Measurements from ENCODE around the gene PFN1.
"Not testable (repeated sequence)": the region's sequence is repeated elsewhere in the genome, so short reads cannot be mapped to it uniquely, and the experiment has no call there.

PFN1 gene

DNA sequence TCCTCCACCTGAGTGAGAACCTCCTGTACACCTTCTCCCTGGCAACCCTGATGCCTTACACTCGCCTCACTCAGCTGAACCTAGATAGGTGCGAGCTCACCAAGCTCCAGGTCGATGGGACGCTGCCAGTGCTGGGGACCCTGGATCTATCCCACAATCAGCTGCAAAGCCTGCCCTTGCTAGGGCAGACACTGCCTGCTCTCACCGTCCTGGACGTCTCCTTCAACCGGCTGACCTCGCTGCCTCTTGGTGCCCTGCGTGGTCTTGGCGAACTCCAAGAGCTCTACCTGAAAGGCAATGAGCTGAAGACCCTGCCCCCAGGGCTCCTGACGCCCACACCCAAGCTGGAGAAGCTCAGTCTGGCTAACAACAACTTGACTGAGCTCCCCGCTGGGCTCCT, 15.6 kb downstream of the PFN1 start:
- TF ChIP-seq, protein P1, sequence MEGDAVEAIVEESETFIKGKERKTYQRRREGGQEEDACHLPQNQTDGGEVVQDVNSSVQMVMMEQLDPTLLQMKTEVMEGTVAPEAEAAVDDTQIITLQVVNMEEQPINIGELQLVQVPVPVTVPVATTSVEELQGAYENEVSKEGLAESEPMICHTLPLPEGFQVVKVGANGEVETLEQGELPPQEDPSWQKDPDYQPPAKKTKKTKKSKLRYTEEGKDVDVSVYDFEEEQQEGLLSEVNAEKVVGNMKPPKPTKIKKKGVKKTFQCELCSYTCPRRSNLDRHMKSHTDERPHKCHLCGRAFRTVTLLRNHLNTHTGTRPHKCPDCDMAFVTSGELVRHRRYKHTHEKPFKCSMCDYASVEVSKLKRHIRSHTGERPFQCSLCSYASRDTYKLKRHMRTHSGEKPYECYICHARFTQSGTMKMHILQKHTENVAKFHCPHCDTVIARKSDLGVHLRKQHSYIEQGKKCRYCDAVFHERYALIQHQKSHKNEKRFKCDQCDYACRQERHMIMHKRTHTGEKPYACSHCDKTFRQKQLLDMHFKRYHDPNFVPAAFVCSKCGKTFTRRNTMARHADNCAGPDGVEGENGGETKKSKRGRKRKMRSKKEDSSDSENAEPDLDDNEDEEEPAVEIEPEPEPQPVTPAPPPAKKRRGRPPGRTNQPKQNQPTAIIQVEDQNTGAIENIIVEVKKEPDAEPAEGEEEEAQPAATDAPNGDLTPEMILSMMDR (IDR thresholded peaks at IDR 0.05; ENCODE audit: low read depth, low read length): no peak
- no peak overlapping the region for H3K4me3 ChIP-seq (ENCODE audit: low read depth, low read length)

DNA sequence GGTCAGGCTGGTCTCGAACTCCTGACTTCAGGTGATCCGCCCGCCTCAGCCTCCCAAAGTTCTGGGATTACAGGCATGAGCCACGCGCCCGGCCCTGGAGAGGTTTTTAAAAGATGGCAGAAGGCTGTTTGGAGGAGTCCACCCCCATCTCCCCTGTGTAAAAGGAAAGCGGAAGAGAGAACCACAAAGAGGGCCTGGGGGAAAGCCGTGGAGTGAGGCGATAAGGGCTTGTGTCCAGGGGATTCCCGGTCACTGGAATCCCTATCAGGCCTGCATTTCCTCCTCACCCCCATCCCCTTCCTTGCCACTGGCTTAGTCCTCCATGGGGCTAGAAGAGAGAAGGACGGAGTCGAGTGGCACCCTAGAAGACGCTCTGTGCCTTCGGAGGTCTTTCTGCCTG, 16.4 kb downstream of the PFN1 start, which contains the start of gene GP1BA:
GP1BA (plus strand) TSS at position 315 of the 400 bp plus-strand sequence. CDS start 328 bp downstream, outside the sequence.
- TF ChIP-seq, protein P1 (IDR thresholded peaks at IDR 0.05; ENCODE audit: low read depth, low read length): no peak
- no peak within 1 kb of the TSS for H3K4me3 ChIP-seq (ENCODE audit: low read depth, low read length)

DNA sequence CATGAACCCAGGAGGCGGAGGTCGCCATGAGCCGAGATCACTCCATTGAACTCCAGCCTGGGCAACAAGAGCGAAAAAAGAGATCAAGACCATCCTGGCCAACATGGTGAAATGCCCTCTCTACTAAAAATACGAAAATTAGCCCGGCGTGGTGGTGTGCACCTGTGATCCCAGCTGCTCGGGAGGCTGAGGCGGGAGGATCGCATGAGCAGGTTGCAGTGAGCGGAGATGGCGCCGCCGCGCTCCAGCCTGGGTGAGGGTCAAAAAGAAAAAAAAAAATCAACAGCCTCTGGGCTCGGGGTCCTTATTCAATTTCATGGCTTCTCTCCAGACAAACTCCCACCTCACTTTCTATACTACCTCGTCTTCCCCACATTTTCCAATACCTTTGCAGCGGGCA, 19.4 kb downstream of the PFN1 start:
- TF ChIP-seq, protein P1 (IDR thresholded peaks at IDR 0.05; ENCODE audit: low read depth, low read length): no peak

DNA sequence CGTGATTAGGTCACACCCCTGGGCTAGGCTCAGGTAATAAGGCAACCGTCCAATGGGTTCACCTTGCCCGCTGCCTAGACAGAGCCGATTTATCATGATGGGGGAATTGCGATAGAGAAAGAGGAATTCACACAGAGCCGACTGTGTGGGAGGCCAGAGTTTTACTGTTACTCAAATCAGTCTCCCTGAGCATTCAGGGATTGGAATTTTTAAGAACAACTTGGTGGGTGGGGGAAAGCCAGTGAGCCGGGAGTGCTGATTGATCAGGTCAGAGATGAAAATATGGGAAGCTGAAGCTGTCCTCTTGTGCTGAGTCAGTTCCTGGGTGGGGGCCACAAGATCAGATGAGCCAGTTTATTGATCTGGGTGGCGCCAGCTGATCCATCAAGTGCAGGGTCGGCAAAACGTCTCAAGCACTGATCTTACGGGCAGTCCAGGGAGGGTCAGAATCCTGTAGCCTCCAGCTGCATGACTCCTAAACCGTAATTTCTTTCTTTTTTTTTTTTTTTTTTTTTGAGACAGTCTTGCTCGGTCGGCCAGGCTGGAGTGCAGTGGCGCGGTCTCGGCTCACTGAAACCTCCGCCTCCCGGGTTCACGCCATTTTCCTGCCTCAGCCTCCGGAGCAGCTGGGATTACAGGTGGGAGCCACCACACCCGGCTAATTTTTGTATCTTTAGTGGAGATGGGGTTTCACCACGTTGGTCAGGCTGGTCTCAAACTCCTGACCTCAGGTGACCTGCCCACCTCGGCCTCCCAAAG, 21.6 kb downstream of the PFN1 start:
- H3K4me3 ChIP-seq (ENCODE audit: low read depth, low read length): not testable (repeated sequence)

More for the DNA sequence above, 19.4 kb downstream of the PFN1 start:
- H3K4me3 ChIP-seq (ENCODE audit: low read depth, low read length): no peak overlapping the region

DNA sequence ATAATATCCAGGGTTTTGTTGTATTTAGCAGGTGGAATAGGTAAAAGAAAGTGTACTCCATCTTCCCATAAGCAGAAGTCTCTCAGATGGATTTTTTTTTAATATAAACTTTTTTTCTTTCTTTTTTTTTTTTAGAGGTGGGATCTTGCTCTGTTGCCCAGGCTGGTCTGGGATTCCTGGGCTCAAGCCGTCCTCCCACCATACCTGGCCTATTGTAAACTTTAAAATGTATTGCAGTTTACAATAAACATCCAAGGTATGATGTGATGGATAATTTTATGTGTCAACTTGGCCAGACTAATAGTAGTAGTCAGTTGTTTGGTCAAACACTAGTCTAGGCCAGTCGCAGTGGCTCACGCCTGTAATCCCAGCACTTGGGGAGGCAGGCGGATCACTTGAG, 27.0 kb downstream of the PFN1 start:
- TF ChIP-seq, protein P1 (IDR thresholded peaks at IDR 0.05; ENCODE audit: low read depth, low read length): no peak

DNA sequence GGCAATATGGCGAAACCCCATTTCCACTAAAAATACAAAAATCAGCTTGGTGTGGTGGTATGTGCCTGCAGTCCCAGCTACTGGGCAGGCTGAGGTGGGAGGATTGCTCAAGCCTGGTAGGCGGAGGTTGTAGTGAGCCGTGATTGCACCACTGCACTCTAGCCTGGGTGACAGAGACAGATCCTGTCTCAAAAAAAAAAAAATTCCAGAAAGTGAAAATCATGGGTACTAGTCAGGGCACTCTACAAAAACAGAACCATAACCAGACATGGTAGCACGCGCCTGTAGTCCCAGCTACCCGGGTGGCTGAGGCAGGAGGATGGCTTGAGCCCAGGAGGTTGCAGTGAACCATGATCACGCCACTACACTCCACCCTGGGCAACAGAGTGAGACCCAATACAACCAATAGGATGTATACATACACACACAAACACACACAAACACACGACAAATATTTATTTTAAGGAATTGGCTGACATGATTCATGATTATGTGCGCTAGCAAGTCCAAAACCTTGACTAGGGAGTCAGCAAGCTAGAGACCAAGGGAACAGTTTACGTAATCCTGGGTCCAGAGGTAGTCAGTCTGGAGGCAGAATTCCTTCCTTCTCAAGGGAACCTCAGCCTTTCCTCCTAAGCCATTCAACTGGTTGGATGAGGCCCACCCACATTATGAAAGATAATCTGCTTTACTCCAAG, 27.8 kb downstream of the PFN1 start:
- H3K4me3 ChIP-seq (ENCODE audit: low read depth, low read length): no peak overlapping the region
- TF ChIP-seq, protein P1 (IDR thresholded peaks at IDR 0.05; ENCODE audit: low read depth, low read length): no peak

More for the DNA sequence above, 27.0 kb downstream of the PFN1 start:
- H3K4me3 ChIP-seq (ENCODE audit: low read depth, low read length): no peak overlapping the region

DNA sequence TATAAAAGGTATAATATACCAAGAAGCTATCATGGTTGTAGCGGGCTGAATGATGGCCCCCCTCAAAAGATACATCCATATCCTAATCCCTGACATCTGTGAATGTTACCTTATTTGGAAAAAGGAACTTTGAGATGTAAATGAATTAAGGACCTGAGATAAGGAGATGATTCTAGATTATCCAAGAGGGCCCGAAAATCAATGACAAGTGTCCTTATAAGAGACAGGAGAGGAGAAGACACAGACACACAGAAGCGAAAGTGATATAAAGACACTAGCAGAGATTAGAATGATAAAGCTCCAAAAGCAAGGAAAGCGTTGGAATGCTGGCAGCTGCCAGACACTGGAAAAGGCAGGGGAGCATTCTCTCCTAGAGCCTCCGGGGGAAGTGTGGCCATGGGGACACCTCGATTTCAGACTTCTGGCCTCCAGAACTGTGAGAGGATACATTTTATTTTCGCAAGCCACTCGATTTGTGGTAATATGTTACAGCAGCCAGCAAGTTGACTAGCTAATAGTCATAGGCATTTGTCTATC, 28.8 kb downstream of the PFN1 start:
- TF ChIP-seq, protein P1 (IDR thresholded peaks at IDR 0.05; ENCODE audit: low read depth, low read length): no peak
- H3K4me3 ChIP-seq (ENCODE audit: low read depth, low read length): no peak overlapping the region

DNA sequence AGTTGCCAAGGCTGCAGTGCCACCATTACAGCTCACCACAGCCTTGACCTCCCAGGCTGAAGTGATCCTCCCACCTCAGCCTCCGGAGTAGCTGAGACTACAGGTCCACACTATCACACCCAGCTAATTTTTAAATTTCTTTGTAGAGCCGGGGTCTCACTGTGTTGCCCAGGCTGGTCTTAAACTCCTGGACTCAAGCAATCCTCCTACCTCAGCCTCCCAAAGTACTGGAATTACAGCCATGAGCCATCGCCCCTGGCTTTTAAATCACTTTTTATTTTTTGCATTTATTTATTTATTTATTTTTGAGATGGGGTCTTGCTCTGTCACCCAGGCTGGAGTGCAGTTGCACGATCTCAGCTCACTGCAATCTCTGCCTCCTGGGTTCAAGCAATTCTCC, 33.8 kb downstream of the PFN1 start:
- not testable (repeated sequence) for H3K4me3 ChIP-seq (ENCODE audit: low read depth, low read length)
